Sciatic nerve (tissue), 2 donors: ENCODE measurements around the gene DHX34. TPM values are rescaled to one million over a fixed set of nuclear protein-coding genes. Genes with fewer than 3 reads are reported as not detected.
"Not testable (repeated sequence)": the region's sequence is repeated elsewhere in the genome, so short reads cannot be mapped to it uniquely, and the experiment has no call there.

ENCODE experiments used
- ATAC-seq: fragments of 200-7000 bp; cut with Tn5 transposase; one replicate; pipeline ENCODE4 v1.9.1; 2020; ENCODE audit warnings: mild to moderate bottlenecking, moderate library complexity
- DNase-seq: peaks from one replicate; pipeline ENCODE4 v3.0.0-alpha.2; 2020; ENCODE audit warnings: low spot score
- intact Hi-C: fragments of 100-400 bp; cut with DNase I; formaldehyde crosslinking; loops from one replicate; pipeline ENCODE4 v1.14.2; 2022
- total RNA-seq: library from RNA; stranded (reverse); fragmentation: NEBNext Ultra II Directional; extraction: Animal tissue kit (Norgen Biotek cat#: 25700); gene quantifications from one replicate; pipeline ENCODE4 v1.2.1, GENCODE V29; 2021
- donor health status: DM: no; HTN: no; CAD: no.
- donor health status: DM: no; HTN: no; CAD: no.

DHX34 gene
- total RNA-seq, 1 donor from 2014 or later = 15.2 TPM

DNA sequence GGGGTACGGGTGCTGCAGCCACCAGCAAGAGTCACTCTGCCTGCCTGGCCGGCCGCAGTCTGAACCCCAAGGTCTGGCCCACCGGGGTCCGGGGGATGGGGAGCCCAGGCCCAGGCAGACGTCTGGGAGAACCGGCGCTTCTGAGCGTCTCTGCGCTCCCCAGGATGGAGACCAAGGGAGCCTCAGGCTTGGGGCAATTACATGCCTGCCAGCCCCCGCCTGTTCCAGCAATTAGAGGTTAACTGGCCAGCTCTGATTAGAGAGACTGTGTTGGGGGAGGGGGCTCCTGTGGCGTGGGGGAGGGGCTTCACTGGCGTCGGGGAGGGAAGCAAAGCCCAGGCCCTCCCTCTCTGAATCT lies 58.3 kb downstream of the DHX34 start:
- no peak for DNase-seq
- intact Hi-C loops = loop anchor here (1.0 kb wide), 1 partner anchor 21 kb away; no protein-coding TSS in a partner anchor

DNA sequence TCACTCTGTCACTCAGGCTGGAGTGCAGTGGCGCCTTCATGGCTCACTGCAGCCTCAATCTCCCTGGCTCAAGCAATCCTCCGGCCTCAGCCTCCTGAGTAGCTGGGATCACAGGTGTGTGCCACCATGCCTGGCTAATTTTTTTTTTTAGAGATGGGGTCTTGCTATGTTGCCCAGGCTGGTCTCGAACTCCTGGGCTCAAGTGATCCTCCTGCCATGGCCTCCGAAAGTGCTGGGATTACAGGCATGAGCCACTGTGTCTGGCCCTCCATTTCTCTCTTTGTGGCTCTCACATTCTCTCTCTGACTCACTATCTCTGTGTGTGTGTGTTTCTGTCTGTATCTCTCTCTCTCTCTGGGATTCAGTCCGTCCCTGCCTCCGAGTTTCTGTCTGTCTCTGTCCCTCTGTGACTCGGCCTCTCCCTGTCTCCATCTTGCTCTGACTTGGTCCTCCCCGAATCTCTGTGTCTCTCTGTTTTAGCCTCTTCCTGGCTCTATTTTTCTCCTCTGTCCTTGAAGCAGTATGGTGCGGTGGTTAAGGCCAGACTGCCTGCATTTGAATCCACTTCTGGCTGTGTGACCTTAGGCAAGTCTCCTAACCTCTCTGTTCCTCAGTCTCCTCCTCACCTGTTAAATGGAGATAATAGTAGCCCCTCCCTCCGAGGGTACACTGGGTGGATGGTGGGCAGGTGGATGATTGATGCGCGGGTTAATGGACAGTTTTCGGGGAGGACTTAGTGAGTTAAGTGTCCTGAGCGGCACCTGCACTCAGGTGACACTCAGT lies 59.2 kb downstream of the DHX34 start:
- DNase-seq (no peak), ATAC-seq (no peak)
- intact Hi-C loops = no loop called here

More for the DNA sequence above, 58.3 kb downstream of the DHX34 start:
- ATAC-seq = no peak

DNA sequence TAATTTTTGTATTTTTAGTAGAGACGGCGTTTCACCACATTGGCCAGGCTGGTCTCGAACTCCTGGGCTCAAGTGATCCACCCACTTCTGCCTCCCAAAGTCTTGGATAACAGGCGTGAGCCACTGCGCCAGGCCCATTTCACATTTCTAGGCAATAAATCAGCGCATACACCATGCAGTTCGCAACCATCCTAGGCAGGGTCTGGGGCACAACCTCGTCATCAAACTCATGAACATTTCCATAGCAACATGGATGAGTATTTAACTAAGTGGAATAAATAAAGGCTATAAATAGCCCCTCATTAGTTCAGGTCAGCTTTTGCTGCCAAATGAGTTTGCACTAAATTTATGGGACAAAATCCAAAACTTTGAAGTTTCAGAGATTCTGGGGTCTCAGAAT lies 62.0 kb downstream of the DHX34 start:
- ATAC-seq (no peak), DNase-seq (no peak)
- intact Hi-C loops = no loop called here

DNA sequence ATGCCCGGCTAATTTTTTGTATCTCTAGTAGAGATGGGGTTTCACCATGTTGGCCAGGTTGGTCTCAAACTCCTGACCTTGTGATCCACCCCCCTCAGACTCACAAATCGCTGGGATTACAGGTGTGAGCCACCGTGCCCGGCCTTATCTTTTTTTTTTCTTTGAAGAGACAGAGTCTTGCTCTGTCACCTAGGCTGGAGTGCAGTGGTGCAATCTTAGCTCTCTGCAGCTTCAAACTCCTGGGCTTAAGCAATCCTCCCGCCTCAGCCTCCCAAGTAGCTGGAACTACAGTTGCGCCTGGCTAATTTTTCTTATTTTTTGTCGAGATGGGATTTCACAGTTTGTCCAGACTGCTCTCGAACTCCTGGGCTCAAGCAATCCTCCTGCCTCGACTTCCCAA lies 62.6 kb downstream of the DHX34 start:
- DNase-seq, ATAC-seq, intact Hi-C loops: not testable (repeated sequence)

DNA sequence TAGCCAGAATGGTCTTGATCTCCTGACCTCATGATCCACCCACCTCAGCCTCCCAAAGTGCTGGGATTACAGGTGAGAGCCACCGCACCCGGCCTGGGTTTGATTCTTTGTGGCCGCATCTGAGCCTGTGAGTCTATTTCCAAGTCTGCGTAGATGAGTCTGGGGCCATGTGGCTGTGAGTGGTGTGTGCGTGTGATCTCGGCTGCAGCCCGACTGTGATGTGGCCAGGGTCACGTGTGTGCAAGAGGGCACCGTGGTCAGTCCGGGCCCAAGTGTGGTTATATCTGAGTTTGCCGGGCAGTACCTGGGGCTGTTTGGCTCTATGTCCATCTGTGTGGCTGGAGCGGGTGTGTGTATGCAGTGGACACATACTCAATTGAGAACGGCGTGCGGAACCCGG lies 64.8 kb downstream of the DHX34 start:
- ATAC-seq (no peak), DNase-seq (no peak)
- intact Hi-C loops = no loop called here

DNA sequence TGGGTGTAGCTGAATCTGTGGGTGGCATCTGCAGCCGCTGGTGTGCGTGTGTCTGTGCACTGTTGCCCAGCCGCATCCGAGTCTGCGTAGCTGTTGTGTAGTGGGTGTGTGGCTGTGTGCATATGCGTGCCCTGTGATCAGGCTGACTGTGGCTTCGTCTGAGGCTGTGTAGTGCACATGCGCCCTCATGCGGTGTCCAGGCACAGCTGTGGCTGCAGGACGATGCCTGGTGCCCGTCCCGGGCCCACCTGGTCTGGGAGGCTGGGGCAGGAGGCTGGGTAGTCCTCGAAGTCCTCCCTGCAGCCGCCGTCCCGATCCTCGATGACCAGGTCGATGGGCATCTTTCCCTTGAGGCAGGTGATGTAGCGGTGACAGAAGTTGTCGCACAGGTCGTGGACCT lies 65.4 kb downstream of the DHX34 start:
- ATAC-seq (no peak), DNase-seq (no peak)
- intact Hi-C loops = no loop called here

DNA sequence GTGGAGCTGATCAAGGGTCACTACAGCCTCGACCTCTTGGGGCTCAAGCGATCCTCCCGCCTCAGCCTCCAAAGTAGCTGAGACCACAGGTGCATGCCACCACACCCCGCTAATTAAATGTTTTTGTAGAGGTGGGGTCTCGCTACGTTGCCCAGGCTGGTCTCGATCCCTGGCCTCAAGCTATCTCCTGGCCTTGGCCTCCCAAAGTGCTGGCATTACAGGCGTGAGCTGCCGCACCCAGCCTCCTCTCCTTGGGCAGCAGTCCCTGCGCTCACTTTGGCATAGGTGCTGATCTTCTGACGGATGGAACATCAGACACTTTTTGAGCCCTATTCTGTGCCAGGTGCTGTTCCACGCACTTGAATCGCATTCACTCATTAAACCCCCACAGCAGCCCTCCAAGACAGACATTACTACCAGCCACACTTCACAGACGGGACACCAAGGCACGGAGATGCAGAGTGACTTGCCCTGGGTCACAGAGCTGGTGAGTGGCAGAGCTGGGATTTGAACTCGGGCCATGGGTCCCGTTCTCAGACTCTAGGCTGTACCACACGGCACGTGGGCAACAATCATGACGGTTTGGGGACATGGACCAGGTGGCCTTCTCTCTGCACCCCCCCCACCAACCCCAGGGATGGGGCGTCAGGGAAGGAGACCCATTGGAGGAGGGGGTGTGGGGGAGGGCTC lies 67.0 kb downstream of the DHX34 start:
- intact Hi-C loops = no loop called here

DNA sequence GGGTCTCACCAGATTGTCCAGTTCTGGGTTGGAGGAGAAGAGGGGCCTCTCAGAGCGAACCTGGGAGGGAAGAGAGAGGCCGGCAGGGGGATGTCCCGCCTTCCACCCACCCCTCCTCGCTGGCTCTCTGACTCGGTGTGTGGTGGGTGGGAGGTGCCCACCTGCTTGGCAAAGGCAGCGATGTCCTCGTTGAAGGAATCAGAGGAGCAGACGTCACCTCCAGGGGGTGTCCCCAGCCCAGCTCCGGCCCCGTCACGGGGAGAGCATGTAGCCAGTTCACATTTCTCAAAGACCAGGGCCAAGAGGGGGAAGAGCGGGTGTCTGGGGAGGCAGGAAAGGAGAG lies 67.5 kb downstream of the DHX34 start:
- no peak for ATAC-seq
- intact Hi-C loops = no loop called here
- no peak for DNase-seq

More for the DNA sequence above, 67.0 kb downstream of the DHX34 start:
- DNase-seq (no peak), ATAC-seq (no peak)

DNA sequence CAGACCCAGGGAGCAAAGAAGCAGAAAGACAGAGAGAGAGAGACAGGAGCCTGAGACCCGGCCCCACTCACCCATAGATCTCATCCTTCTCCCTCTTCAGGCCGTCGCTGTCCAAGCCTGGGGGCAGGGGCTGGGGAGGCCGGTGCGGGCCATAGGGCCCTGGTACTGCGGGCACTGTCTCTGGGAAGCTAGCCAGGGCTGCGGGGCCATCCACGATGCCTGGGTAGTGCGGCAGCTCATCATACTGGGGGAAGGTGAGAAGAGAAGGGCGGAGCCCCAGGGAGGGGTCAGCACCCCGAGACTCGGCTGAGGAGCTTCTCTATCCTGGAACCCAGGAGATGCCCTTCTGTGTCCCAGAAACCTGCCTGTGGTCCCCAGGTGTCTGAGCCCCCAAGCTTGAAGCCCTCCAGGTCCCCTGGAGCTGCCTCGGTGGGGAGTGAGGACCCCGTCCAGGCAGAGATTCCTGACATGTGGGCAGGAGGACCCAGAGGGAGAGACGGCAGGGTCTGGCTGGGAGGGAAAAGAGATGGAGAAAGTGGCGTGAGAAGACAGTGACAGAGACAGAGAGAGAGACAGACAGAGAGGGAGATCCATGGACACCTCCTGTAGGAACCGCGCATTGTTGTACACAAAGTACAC lies 68.1 kb downstream of the DHX34 start:
- ATAC-seq = no peak
- no peak for DNase-seq
- intact Hi-C loops = no loop called here

DNA sequence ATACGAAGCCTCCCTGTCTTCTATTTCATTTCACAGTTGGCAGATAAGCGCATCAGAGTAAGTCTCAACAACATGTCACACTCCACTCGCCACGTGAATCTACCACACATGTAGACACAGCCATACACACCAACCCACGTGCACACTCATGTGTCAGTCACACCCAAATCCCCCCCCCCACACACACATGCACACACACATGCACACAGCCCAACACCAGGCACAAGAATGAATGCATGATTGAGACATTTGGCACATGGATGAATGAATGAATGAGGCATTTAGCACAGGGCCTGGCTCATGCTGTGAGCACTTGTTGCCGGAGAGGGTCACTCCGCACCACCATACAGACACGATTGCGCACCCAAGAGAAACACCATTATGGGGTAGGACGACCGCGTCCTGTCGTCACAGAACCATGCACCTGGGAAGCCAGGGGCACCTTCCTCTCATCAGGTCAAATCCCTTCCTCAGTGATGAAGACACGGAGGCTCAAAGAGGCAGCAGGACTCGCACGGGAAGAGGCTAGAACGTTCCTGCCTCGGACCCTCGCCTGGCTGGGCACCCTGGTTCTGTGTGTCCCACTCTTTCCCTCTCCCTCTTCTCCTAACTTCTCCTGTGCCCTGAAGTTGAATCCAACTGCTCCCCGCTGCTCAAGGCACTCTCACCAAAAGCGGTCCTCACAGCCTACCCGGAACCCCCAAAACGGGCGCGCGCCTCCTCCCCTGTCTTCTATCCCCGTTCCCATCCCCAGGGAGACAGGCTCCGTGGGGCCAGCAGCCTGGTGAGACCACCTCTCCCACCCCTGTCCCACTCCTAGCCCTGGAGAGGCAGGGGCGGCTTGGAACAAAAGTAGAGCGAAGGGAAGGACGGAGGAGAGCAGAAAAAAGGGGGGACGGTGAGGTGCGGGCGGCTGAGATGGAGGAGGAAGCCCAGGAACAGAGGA lies 68.9 kb downstream of the DHX34 start:
- ATAC-seq = peak; percentile 25
- intact Hi-C loops = no loop called here
- DNase-seq = no peak

DNA sequence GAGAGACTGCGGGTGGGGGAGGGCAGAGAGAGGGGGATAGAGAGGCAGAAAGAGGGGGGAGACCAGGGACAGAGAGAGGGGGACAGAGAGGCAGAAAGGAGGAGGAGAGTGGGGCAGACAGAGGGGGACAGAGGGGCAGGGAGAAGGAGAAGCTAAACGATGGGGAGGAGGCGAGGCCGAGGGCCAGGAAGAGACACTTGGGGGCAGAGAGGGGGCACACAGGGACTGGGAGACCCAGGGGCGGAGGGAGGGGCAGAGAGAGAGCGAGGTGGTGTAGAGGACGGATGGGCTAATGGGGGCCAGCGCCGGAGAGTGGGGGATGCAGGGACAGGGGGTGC lies 69.5 kb downstream of the DHX34 start:
- intact Hi-C loops = no loop called here
- ATAC-seq (peak; percentile 31), DNase-seq (no peak)

DNA sequence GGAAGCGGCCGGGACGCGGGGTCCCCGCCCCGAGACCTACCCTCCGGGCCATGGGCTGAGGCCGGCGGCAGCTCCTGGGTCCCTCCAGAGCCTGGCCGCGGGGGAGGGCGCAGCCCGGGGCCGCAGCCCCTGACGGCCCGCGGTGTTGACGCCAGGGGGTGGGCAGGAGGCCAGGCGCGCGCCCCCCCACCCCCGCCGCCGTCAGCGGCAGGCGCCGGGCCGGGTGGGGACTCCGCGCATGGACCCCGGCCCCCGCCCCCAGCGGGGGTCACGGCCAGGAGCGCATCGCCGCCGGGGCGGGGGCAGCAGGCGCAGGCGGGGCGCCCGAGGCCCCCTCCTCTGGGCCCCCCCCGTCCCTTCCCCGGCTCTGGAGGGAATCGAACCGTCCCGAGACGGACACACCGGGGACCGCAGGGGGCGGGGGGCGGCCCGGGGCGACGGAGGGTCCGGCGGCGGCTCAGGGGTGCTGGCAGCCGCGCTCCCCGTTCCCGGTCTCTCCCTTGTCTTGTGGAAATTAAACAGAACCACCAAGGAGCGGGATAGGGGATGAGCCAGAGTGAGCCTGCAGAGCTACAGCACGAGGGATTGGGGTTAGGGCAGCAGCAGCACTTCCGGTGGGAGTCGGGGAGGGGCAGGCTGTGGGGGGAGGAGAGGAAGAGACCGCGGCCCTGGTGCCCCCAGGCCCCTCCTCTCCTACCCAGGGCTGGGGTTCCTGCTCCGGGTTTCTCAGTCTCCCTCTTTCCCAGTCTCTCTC lies 70.1 kb downstream of the DHX34 start, which contains the start of gene MEIS3:
Gene MEIS3 (minus strand): TSS at position 498 of the 754 bp plus-strand sequence. CDS start 446 bp downstream, at position 52.
- no peak for ATAC-seq

DNA sequence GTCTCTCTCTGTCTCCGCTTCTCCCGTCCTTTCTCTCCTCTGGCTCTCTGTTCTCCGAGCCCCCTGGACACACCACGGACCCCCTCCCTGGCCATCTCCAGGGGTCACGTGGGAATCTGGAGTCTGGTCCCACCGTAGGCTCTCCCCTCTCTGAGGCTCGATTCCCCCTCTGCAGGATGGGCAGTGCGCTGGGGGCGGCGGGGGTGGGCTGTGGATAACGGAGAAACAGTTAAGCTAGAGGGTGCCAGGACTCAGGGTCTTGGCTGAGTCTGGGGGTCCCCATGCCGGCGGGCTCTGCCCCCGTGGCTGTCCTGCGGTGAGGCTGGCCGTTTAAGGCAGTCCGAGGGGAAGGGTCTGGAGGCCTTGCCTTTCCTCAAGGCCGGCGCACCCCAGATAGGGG lies 70.7 kb downstream of the DHX34 start:
- ATAC-seq (no peak), DNase-seq (no peak)
- intact Hi-C loops = no loop called here

More for the DNA sequence above, 70.1 kb downstream of the DHX34 start, which contains the start of gene MEIS3:
- DNase-seq = no peak
- intact Hi-C loops = no loop called here

DNA sequence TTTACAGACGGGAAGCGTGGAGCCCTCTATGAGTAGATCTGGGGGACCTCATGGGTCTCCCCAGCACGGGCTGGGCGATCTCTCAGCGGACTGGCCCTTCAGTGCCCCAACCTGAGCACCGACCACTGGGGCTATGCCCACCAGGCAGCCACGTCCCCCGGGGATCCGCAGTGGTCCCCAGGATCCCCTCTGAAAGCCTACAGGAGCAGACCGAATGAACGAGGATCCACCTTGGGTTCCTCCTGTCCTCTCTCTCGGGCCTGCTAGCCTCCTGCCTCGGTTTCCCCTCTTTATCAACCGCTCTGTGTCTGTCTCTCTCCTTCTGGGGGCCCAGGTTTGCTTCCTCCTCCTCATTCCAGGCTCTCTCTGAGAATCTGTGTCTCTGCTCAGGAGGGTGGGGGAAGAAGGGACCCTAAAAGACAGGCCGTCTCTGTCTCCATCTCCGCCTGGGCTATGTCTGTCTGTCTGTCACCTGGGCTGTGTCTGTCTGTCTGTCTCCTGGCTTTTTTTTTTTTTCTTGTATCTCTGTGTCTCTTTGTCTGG lies 72.2 kb downstream of the DHX34 start:
- ATAC-seq = no peak
- intact Hi-C loops = no loop called here
- no peak for DNase-seq

DNA sequence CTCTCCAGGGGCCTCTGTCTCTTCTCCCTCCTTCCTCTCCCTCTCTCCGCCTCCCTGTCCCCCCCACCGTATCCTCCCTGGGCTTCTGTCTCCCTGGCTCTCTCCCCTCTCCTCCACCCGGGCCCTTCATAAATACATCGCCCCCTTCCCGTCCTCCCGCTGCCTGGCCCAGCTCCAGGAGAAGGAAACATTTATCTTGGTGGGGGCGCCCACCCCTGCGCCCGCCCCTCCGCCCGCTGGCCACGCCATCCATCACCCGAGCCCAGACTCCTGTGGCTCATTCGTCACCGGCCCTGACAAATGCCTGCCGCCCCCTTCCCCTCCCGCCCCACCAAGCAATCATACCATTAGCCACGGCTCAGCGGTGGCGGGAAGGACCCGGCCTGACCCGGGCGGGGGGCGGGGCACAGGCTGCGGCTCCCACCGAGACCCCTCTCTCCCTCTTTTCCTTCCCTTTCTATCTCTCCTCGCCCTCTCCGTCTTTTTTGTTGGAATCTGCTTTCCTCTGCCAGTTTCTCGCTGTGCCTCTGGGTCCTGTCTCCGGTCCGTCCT lies 72.8 kb downstream of the DHX34 start:
- ATAC-seq (no peak), DNase-seq (no peak)
- intact Hi-C loops = no loop called here

DNA sequence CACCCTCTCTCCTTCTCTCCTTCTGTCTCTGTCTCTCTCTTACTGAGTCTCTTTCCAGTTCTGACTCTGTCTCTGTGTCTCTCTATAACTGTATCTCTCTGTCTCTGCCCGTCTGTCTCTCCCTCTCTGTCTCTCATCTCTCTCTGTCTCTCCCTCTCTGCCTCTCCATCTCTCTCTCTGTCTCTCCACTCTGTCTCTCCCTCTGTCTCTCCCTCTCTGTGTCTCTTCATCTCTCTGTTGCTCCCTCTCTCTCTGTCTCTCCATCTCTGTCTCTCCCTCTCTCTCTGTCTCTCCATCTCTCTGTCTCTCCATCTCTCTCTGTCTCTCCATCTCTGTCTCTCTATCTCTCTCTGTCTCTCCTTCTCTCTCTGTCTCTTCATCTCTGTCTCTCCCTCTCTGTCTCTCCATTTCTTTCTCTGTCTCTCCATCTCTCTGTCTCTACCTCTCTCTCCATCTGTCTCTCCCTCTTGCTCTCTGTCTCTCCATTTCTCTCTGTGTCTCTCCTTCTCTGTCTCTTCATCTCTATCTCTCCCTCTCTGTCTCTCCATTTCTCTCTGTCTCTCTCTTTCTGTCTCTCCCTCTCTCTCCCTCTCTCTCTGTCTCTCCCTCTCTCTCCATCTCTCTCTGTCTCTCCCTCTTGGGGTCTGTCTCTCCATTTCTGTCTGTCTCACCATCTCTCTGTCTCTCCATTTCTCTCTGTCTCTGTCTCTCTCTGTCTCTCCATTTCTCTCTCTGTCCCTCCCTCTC lies 73.5 kb downstream of the DHX34 start:
- ATAC-seq (no peak), DNase-seq (no peak)
- intact Hi-C loops = no loop called here

DNA sequence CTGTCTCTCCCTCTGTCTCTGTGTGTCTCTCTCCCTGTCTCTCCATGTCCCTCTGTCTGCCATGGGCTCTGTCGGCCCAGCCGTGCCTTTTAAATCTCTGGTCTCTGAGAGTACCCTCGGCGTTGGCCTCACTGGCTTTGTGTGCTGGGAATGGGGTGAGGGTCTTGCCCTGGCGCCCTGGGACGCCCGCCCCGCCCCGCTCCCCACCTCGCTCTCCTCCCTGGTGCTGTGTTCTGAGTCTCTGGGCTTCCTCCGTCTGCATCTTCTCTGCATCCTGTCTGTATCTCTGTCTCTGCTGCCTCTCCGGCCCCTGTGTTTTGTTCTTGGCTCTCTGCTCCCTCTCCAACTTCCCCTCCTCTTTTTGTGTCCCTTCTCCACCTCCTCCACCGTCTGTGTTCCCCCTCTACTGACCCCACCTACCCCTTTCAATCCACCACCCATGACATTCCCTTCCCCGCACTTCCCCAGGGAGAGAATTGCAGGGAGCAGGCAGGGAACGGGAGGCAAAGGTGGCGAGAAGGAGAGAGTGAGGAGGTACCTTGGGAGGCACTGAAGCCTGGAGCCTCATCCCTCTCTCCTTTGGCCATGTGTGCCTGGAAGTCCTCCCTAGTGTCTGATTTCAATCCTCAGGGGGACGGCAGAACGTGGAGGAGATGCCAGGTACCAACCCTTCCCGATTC lies 74.2 kb downstream of the DHX34 start:
- ATAC-seq (no peak), DNase-seq (no peak)
- intact Hi-C loops = no loop called here
